Measurements from ENCODE around the gene RAMP2.

Gene RAMP2

DNA sequence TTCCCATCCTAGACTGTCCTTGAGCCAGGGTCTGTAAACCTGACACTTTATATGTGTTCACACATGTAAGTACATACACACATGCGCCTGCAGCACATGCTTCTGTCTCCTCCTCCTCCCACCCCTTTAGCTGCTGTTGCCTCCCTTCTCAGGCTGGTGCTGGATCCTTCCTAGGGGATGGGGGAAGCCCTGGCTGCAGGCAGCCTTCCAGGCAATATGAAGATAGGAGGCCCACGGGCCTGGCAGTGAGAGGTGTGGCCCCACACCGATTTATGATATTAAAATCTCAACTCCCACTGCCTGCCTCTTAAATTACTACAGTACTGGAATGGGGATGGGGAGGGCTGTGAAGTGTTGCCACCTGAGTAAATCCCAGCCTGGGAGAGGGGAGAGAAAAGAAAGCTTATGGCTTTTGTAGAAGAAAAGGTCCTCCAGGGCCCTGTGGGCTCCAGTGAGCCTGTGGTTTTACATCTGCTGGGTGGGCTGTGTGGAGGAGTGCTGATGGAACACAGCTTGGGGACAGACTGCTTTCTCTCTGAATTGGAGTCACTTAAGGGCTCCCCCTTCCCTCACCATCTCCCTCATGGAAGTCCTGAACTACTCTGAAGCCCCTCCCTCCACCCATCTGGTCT is 18.4 kb downstream of the RAMP2 start:
- CTCF ChIA-PET: interaction anchor here (0.6 kb wide), 1 partner anchor 623 kb away, joined by 3 read pairs; no protein-coding TSS in a partner anchor

DNA sequence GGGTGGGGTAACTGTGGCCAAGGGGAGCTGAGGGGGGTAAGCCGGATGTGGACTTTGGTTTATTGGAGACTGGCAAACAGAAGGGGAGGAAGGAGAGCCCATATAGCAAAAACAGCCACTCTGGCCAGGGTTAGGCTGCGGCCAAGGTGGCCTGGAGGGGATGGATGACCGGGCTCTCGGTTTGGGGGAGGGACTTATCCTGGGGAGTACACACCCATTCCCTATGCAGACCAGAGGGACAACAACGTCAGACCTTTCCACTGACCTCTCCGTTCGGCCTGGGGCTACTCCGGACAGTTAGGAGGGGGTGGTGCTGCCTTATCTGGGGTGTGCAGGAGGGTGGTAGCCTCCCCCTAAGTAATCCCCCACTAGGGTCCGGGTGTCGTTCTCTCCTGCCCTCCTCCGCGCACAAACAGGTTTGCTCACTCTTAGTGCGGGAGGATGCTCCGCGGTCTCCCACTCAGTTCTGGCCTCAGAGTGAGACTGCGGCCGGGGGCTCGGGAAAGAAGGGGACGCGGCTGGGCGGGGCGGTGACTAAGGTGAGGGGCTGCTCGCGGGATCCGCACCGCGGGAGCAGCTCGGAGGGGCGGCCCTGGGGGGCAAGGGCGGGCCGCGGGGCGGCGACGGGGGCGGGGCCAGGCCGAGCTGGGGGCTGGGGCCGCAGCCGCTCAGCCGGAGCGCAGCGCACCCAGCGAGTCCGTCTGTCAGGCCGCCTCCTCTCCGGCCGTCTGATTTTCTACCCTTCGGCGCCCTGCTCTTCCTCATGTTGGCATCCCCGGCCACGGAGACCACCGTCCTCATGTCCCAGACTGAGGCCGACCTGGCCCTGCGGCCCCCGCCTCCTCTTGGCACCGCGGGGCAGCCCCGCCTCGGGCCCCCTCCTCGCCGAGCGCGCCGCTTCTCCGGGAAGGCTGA is 19.2 kb downstream of the RAMP2 start, which contains the start of gene WNK4:
WNK4 (plus strand) TSS at position 675 of the 915 bp plus-strand sequence; CDS start at position 764, 89 bp downstream.
- POLR2A ChIA-PET: interaction anchor here (0.6 to 1.0 kb wide), 3 partner anchors 8 to 18 kb away, joined by 3 read pairs; partner anchors contain the start of gene COA3
- no peak for DNase-seq (ENCODE audit: extremely low spot score)
- CTCF ChIA-PET: interaction anchor here (0.6 kb wide), 1 partner anchor 624 kb away, joined by 3 read pairs; no protein-coding TSS in a partner anchor
- TF ChIP-seq NFRKB (IDR thresholded peaks at IDR 0.05): no peak
- TF ChIP-seq FOXA1 (IDR thresholded peaks at IDR 0.05): no peak
- no peak for TF ChIP-seq TARDBP (IDR thresholded peaks at IDR 0.05)
- TF ChIP-seq, protein P1, sequence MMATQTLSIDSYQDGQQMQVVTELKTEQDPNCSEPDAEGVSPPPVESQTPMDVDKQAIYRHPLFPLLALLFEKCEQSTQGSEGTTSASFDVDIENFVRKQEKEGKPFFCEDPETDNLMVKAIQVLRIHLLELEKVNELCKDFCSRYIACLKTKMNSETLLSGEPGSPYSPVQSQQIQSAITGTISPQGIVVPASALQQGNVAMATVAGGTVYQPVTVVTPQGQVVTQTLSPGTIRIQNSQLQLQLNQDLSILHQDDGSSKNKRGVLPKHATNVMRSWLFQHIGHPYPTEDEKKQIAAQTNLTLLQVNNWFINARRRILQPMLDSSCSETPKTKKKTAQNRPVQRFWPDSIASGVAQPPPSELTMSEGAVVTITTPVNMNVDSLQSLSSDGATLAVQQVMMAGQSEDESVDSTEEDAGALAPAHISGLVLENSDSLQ (IDR thresholded peaks at IDR 0.05): no peak
- no peak for TF ChIP-seq L3MBTL2 (conservative IDR thresholded peaks at IDR 0.05)
- no peak for TF ChIP-seq HDGF (IDR thresholded peaks at IDR 0.05; ENCODE audit: borderline replicate concordance)
- TF ChIP-seq SUZ12 (IDR thresholded peaks at IDR 0.05): no peak
- TF ChIP-seq LEF1 (IDR thresholded peaks at IDR 0.05; ENCODE audit: borderline replicate concordance): no peak

More for the DNA sequence above, 18.4 kb downstream of the RAMP2 start:
- no peak for DNase-seq (ENCODE audit: extremely low spot score)
- TF ChIP-seq HDGF (IDR thresholded peaks at IDR 0.05; ENCODE audit: borderline replicate concordance) (no peak), CTBP1 (IDR thresholded peaks at IDR 0.05; ENCODE audit: borderline replicate concordance) (no peak), SP1 (IDR thresholded peaks at IDR 0.05) (no peak), ARNT (IDR thresholded peaks at IDR 0.05) (no peak), NFRKB (IDR thresholded peaks at IDR 0.05) (no peak), BHLHE40 (IDR thresholded peaks at IDR 0.05; ENCODE audit: borderline replicate concordance) (no peak), SUZ12 (IDR thresholded peaks at IDR 0.05) (no peak), FOXK2 (IDR thresholded peaks at IDR 0.05) (no peak), ELF4 (IDR thresholded peaks at IDR 0.05) (no peak), FOXA1 (IDR thresholded peaks at IDR 0.05) (no peak), FOXM1 (IDR thresholded peaks at IDR 0.05; ENCODE audit: borderline replicate concordance) (no peak), L3MBTL2 (conservative IDR thresholded peaks at IDR 0.05) (no peak), ZNF384 (IDR thresholded peaks at IDR 0.05) (no peak), LEF1 (IDR thresholded peaks at IDR 0.05; ENCODE audit: borderline replicate concordance) (no peak), TARDBP (IDR thresholded peaks at IDR 0.05) (no peak)
- TF ChIP-seq, protein P1 (IDR thresholded peaks at IDR 0.05): no peak
- POLR2A ChIA-PET: no interaction called here

DNA sequence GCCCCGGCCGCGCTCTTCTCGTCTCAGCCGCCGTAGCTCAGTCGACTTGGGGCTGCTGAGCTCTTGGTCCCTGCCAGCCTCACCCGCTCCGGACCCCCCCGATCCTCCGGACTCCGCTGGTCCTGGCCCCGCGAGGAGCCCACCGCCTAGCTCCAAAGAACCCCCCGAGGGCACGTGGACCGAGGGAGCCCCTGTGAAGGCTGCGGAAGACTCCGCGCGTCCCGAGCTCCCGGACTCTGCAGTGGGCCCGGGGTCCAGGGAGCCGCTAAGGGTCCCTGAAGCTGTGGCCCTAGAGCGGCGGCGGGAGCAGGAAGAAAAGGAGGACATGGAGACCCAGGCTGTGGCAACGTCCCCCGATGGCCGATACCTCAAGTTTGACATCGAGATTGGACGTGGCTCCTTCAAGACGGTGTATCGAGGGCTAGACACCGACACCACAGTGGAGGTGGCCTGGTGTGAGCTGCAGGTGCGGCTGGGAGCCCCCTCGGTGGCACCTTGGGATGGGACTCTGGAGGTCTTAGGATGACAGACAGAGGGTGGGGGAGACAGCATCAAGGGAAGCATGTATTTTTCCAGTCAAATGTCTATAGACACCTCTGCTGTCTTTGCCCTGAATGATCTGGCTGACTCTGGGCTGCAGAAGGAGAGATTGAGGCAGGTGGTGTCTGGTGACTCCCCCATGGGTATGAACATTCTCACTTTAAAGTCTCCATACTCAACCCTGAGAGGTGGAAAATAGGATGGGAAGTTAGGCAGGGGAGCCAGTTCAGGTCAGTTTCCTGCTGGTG is 20.0 kb downstream of the RAMP2 start:
- CTCF ChIA-PET: no interaction called here
- DNase-seq (ENCODE audit: extremely low spot score): no peak
- TF ChIP-seq FOXM1 (IDR thresholded peaks at IDR 0.05; ENCODE audit: borderline replicate concordance) (no peak), FOXK2 (IDR thresholded peaks at IDR 0.05) (no peak), BHLHE40 (IDR thresholded peaks at IDR 0.05; ENCODE audit: borderline replicate concordance) (no peak), ELF4 (IDR thresholded peaks at IDR 0.05) (no peak), SUZ12 (IDR thresholded peaks at IDR 0.05) (no peak), NFRKB (IDR thresholded peaks at IDR 0.05) (no peak), ZNF384 (IDR thresholded peaks at IDR 0.05) (no peak), ARNT (IDR thresholded peaks at IDR 0.05) (no peak)
- TF ChIP-seq, protein P1 (IDR thresholded peaks at IDR 0.05): no peak
- POLR2A ChIA-PET: interaction anchor here (0.6 to 2.5 kb wide), 5 partner anchors 8 to 17 kb away, joined by 3 to 11 read pairs (median 3); partner anchors contain the start of genes CNTD1, COA3 and VPS25

DNA sequence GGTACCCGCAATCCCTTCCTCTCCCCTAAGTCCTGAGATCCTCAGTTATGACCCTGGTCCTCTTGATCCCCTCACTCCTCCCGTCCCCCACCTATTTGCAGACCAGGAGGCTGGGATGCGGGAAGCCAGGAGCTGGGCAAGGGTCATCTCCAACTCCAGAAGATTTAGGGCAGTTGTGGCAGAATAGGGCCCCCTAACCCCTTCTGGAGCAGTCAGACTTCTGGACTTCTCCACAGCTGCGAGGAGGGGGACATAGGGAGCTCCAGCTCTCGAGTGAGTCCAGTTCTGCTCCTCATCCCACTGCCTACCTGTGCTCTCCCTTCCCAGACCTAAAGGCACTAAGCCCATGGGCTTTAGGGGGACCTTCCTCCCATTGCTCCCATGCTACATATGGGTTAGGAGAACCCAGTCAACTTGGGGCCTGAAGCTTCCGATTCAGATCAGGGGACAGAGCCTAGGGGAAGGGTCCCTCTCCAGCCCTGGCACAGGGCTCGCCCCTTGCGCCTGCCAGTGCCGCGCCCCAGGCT is 20.7 kb downstream of the RAMP2 start:
- CTCF ChIA-PET: no interaction called here
- TF ChIP-seq FOXK2 (IDR thresholded peaks at IDR 0.05): no peak
- TF ChIP-seq ARNT (IDR thresholded peaks at IDR 0.05): no peak
- TF ChIP-seq LEF1 (IDR thresholded peaks at IDR 0.05; ENCODE audit: borderline replicate concordance): no peak
- no peak for TF ChIP-seq HDGF (IDR thresholded peaks at IDR 0.05; ENCODE audit: borderline replicate concordance)
- TF ChIP-seq ELF4 (IDR thresholded peaks at IDR 0.05): no peak
- TF ChIP-seq TARDBP (IDR thresholded peaks at IDR 0.05): no peak
- no peak for TF ChIP-seq BHLHE40 (IDR thresholded peaks at IDR 0.05; ENCODE audit: borderline replicate concordance)
- TF ChIP-seq FOXM1 (IDR thresholded peaks at IDR 0.05; ENCODE audit: borderline replicate concordance): no peak
- TF ChIP-seq CTBP1 (IDR thresholded peaks at IDR 0.05; ENCODE audit: borderline replicate concordance): no peak
- TF ChIP-seq ZNF384 (IDR thresholded peaks at IDR 0.05): no peak
- TF ChIP-seq SP1 (IDR thresholded peaks at IDR 0.05): no peak
- TF ChIP-seq, protein P1 (IDR thresholded peaks at IDR 0.05): no peak
- TF ChIP-seq NFRKB (IDR thresholded peaks at IDR 0.05): no peak
- TF ChIP-seq FOXA1 (IDR thresholded peaks at IDR 0.05): no peak
- no peak for TF ChIP-seq L3MBTL2 (conservative IDR thresholded peaks at IDR 0.05)
- no peak for DNase-seq (ENCODE audit: extremely low spot score)
- POLR2A ChIA-PET: interaction anchor here (0.7 to 2.5 kb wide), 2 partner anchors 8 to 17 kb away, joined by 3 to 11 read pairs; partner anchors contain the start of genes CNTD1, COA3 and VPS25
